Measurements from ENCODE around the gene UGT1A7.

DNA sequence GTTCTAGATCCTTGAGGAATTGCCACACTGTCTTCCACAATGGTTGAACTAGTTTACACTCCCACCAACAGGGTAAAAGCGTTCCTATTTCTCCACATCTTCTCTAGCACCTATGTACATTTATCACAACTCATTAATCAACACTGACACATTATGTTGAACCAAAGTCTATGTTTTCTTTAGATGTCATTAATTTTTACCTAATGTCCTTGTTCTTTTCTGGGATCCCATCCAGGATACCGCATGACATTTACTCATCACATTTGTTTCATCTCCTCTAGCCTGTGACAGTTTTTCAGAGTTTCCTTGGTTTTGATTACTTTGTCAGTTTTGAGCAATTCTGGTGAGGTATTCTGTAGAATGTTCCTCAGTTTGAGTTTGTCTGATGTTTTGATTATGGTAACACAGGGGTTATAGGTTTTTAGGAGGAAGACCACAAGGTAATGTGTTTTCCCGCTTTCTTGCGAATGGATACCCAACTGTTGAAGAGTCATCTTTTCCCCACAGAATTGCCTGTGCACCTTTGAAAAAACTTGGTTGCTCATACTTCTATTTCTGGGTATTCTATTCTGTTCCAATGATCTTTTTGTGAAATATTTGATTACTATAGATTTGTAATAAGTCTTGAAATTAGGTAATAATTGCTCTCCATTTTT is 13.0 kb upstream of the UGT1A7 start:
- TF ChIP-seq, protein P1, sequence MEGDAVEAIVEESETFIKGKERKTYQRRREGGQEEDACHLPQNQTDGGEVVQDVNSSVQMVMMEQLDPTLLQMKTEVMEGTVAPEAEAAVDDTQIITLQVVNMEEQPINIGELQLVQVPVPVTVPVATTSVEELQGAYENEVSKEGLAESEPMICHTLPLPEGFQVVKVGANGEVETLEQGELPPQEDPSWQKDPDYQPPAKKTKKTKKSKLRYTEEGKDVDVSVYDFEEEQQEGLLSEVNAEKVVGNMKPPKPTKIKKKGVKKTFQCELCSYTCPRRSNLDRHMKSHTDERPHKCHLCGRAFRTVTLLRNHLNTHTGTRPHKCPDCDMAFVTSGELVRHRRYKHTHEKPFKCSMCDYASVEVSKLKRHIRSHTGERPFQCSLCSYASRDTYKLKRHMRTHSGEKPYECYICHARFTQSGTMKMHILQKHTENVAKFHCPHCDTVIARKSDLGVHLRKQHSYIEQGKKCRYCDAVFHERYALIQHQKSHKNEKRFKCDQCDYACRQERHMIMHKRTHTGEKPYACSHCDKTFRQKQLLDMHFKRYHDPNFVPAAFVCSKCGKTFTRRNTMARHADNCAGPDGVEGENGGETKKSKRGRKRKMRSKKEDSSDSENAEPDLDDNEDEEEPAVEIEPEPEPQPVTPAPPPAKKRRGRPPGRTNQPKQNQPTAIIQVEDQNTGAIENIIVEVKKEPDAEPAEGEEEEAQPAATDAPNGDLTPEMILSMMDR (IDR thresholded peaks at IDR 0.05), result no peak
- no peak for TF ChIP-seq POLR2AphosphoS5 (IDR thresholded peaks at IDR 0.05)

Data from prostate gland (tissue), 2 donors.